ENCODE measurements around the gene ASPHD2.
"Not testable (repeated sequence)": the region's sequence is repeated elsewhere in the genome, so short reads cannot be mapped to it uniquely, and the experiment has no call there.

ASPHD2 gene

DNA sequence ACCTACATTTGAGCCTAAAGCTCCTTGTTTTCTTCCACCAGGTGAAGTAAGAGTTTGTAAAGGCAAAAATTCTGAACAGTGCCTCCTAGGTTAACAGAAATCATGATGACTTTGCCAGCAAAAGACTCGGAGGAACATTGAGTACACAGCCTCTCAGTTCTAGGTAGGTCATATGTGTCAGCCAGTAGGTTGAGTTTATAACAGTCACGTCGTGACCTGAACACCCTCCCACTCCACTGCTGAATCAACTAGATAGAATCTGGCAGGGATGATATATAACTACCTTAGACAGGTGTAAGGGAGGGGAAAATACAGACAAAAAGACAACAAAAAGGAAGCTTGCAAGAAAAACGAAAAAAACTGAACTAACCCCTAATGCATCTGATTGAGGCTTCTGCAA is 12.8 kb upstream of the ASPHD2 start:
- no peak for DNase-seq (ENCODE audit: low read depth in 2 of 2)

GRCh38 chr22:26416670-26417276 is 12.3 kb upstream of the ASPHD2 start:
- peak; percentile 79 to 80 for DNase-seq (ENCODE audit: low read depth in 2 of 2)

DNA sequence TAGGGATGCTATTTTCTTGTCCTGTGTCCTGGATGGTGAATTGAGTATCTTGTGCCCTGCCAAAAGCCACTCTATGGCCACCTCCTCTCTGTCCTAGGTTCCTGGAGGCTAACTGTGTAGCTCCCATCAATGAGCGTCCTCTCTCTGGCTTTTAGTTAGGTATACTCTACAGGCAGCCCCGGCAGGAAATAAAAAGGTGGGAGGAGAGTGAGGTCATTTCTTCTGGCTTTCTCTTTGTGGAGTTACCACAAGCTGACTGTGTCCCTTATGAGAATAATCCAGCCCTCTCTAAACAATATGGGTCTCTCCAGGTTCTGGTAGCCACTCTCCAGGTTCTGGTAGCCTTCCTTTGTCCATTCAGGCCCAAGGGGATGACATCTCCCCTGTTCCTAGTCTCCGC is 11.7 kb upstream of the ASPHD2 start:
- no peak for DNase-seq (ENCODE audit: low read depth in 2 of 2)

DNA sequence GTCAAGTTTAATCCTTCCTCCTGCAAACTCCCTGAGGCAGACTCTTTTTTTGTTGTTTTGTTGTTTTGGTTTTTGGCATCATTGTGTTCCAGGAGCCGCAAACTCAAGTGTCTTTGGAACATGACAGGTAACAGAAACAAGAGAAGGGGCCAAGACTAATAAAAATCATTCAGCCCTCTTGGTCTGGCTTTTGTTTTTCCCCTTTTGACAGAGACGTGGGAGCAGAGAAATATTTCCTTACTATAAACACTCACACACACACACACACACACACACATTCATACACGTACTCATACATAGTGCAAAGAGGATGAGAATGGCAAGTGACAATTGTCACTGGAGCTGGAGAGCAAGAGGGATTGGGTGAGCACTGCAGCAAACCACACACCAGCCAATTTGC is 10.4 kb upstream of the ASPHD2 start:
- DNase-seq (ENCODE audit: low read depth in 2 of 2): no peak

DNA sequence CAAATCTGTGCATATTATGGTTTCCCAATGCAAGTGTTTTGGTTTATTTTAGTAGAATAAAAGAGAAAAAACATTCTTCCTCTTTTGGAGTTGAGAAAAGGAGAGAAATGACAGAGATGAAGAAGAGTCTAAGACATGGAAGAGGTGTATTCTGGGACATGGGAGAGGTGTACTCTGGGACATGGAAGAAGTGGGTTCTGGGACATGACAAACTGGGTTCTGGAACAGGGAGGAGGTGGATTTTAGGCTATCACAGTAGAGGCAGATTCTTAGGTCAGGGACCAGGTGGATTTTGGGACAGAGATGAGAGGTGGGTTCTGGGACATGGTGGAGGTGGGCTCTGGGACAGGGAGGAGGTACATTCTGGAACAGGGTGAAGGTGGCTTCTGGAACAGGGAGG is 2.1 kb upstream of the ASPHD2 start:
- no peak for DNase-seq (ENCODE audit: low read depth in 2 of 2)

GRCh38 chr22:26429458-26430286 is 612 bp downstream of the ASPHD2 start:
- no peak for DNase-seq (ENCODE audit: low read depth in 2 of 2)

GRCh38 chr22:26430600-26430999 is 1.5 kb downstream of the ASPHD2 start:
- no peak for DNase-seq (ENCODE audit: low read depth in 2 of 2)

DNA sequence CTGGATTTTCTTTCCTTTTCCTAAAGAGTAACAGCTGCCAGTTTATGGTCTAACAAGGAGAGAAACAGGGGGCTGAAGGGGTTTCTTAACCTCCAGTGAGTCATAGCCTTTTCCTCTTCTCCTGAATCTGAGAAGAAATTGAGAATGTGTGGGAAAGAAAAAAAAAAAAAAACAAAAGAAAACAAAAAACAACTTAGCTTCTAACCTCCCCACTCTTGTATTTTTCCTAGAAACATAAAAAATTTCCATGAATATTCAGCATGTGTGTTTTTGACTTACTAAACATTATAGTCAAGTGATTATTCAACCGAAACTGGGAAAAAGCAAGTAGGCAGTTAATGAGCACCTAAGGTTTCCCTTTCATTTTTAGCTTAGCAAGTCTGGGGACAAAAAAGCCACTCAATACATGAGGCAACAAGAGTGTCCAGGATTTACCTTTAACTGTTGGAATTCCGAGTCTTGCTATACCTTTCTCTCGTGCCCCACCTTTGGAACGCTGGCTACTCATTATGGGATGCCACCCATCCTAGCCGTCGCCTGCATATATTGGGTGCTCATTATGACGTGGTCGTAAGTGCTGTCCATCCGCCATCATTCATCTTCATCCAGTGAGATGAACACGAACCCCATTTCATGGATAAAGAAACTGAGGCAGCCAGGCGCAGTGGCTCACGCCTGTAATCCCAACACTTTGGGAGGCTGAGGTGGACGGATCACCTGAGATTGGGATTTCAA is 2.4 kb downstream of the ASPHD2 start:
- DNase-seq (ENCODE audit: low read depth in 2 of 2): peak; percentile 10 to 20

DNA sequence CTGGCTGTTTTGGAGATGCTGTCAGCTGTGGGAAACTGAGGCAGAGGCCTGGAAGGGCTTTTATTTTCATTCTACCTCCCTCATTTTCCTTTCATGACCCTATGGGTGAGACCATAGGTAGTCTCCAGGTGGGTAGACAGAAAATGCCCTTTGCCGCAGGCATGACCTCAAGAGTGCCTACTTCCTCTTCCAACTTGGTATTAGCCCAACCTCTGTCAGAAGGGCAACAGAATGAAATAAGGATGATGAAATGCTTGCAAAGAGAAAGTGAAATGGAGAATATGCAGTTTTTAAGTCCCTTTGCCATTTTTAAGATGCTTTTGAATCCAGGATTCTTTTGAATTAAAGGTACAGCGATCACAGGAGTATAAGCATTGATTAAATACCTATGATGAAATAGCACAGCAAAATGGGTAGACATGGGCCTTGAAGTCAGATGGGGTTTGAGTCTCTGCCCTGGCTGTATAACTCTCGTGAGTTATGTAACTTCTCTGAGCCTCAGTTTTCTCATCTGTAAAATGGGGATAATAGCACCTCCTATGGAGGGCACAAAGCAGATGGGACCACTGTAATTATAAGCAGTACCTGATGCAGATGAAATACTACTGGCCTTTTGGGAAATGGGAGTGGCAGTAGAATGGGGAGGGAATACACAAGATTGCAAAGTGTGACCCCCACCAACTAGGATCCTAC is 3.7 kb downstream of the ASPHD2 start:
- DNase-seq (ENCODE audit: low read depth in 2 of 2): no peak

- no peak for DNase-seq (ENCODE audit: low read depth in 2 of 2)
Observed at GRCh38 chr22:26433805-26434204, 4.7 kb downstream of the ASPHD2 start.

- DNase-seq (ENCODE audit: low read depth in 2 of 2): no peak
Observed at GRCh38 chr22:26435327-26436093, 6.5 kb downstream of the ASPHD2 start.

GRCh38 chr22:26436903-26437515 is 7.9 kb downstream of the ASPHD2 start:
- no peak for DNase-seq (ENCODE audit: low read depth in 2 of 2)

DNA sequence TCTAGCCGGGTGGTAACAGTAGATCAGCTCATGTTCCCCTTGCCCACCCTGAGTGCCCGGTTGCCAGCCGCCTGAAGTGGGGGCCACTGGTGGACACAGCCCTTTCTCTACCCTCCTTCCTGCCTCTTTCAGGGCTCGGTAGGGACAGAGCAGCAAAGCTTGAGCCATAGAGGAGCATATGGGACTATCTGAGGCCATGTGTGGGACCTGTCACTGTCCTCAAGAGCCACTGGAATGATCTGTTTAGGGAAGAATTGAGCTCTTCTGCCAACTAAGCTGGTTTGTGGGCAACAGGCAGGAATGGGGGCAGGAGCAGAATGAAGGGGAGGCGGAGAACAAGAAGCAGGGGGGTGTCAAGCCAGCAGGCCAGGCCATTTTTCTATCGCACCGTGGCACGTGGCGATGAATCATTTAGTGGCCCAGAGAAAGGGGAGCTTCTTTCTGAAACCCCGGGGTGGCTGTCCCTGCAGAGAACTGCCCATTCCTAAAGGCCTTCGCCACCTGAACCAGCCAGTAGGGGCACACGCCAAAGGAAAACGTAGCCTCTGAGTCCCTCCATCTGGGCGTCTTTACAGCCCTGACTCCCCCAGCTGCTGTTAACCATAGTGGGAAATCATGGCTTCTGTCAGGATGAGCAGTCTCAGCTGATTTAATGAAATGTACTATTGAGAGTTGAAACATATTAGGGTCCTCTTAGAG is 8.8 kb downstream of the ASPHD2 start:
- no peak for DNase-seq (ENCODE audit: low read depth in 2 of 2)

- not testable (repeated sequence) for DNase-seq (ENCODE audit: low read depth in 2 of 2)
Observed at GRCh38 chr22:26438776-26439175, 9.7 kb downstream of the ASPHD2 start.

DNA sequence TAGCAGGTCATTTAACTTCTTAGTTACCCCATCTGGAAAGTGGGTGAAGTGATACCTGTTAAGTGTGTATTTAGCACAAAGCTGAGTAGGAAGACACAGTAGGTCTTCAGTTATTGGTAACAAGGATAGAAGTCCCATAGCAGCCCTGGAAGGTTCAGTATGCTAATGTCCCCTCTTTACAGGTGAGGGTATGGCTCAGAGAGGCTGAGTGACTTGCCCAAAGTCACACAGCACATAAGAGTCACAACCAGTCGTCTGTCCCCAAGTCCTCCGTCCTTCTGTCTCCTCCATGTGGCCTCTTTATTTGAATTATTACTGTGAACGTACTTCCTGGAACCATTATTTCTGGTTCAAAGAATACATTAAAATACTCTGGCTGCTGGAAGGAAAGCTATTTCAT is 10.5 kb downstream of the ASPHD2 start:
- no peak for DNase-seq (ENCODE audit: low read depth in 2 of 2)

GRCh38 chr22:26442086-26442756 is 13.2 kb downstream of the ASPHD2 start:
- no peak for DNase-seq (ENCODE audit: low read depth in 2 of 2)

- no peak for DNase-seq (ENCODE audit: low read depth in 2 of 2)
Observed at GRCh38 chr22:26443901-26444690, 15.0 kb downstream of the ASPHD2 start.

DNA sequence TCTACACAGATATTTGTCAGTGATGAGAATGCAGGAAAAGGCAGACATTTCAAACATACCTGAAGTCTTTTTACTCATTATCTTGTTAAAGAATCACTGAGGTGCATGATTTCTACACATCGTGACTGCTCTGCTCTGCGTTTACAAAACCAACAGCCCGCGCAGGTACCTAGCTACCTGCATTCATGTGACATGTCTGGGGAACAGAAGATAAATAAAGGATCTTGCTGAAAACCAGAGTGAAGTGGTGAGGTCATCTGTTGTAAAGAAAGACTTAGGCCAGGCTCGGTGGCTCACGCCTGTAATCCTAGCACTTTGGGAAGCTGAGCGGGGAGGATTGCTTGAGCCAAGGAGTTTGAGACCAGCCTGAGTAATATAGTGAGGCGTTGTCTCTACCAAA is 15.7 kb downstream of the ASPHD2 start:
- DNase-seq (ENCODE audit: low read depth in 2 of 2): no peak
